AG04449 (cell line): ENCODE data around the gene SEMA3A.

Source experiments
- CTCF ChIA-PET: fragments of 350-600 bp; formaldehyde crosslinking; extraction: SDS; loops from one replicate; lab custom pipeline; 2021; ENCODE audit warnings: antibody characterized with exemption; lab: Yijun Ruan, JAX
- POLR2A ChIA-PET: fragments of 400-600, 350-600 bp; formaldehyde crosslinking; extraction: SDS; loops from one replicate; lab custom pipeline; 2020; ENCODE audit warnings: antibody characterized with exemption, inconsistent platforms; lab: Yijun Ruan, JAX
- DNase-seq: peaks from one replicate; pipeline ENCODE4 v3.0.0-alpha.2; 2010; ENCODE audit warnings: low read depth, low spot score
- H3K4me3 ChIP-seq: 2 replicates; pipeline ENCODE4 v1.5.1; 2011; ENCODE audit warnings: low read depth, mild to moderate bottlenecking, control low read depth, low read length
- TF ChIP-seq, protein P1 (sequence below): IDR thresholded peaks from one replicate; pipeline ENCODE4 v1.5.1; 2011; ENCODE audit warnings: mild to moderate bottlenecking, moderate library complexity, low read length, control low read depth, inconsistent platforms; ENCODE audit not compliant: insufficient read depth; ENCODE audit errors: missing control alignments

SEMA3A gene

DNA sequence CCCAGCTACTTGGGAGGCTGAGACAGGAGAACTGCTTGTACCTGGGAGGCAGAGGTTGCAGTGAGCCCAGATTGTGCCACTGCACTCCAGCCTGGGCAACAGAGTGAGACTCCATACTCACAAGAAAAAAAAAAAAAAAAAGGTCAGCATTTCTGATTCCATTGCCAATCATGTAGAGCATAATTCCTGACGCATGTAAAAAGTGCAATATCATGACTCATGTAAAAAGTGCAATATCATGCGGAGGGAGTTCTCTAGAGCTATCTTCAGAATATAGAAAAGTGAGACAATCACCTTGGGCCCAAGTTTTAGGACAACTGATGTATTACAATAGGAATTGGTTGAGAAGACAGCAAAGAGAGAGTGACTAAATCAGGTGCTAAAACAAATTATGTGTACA, 85.8 kb downstream of the SEMA3A start:
- TF ChIP-seq, protein P1, sequence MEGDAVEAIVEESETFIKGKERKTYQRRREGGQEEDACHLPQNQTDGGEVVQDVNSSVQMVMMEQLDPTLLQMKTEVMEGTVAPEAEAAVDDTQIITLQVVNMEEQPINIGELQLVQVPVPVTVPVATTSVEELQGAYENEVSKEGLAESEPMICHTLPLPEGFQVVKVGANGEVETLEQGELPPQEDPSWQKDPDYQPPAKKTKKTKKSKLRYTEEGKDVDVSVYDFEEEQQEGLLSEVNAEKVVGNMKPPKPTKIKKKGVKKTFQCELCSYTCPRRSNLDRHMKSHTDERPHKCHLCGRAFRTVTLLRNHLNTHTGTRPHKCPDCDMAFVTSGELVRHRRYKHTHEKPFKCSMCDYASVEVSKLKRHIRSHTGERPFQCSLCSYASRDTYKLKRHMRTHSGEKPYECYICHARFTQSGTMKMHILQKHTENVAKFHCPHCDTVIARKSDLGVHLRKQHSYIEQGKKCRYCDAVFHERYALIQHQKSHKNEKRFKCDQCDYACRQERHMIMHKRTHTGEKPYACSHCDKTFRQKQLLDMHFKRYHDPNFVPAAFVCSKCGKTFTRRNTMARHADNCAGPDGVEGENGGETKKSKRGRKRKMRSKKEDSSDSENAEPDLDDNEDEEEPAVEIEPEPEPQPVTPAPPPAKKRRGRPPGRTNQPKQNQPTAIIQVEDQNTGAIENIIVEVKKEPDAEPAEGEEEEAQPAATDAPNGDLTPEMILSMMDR, result no peak
- no peak overlapping the region for H3K4me3 ChIP-seq
- POLR2A ChIA-PET, result no interaction called here
- no peak for DNase-seq
- CTCF ChIA-PET, result interaction anchor here (1.7 kb wide), 1 partner anchor 10 kb away, joined by 4 read pairs; no protein-coding TSS in a partner anchor

DNA sequence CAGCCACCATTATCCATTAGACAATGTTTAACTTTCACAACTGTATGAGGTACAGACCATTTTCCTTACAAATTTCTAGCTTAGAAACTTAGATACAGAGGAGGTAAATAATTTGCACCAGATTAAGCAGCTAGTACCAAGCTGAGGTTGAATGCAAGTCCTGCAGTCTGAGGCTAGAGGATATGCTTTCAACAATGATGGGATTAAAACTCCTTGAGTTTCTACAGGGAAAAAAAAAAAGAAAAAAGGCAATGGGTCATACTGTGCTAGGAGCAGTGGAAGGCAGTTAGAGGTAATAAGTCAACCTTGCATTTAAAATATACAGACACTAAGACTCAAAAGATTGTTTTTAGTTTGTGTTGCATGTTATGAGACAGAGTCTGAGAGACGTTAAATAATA, 86.5 kb downstream of the SEMA3A start:
- TF ChIP-seq, protein P1, result no peak
- POLR2A ChIA-PET, result no interaction called here
- no peak for DNase-seq
- CTCF ChIA-PET, result interaction anchor here (0.6 to 1.7 kb wide), 2 partner anchors 10 to 915 kb away, joined by 4 read pairs; no protein-coding TSS in a partner anchor
- H3K4me3 ChIP-seq, result no peak overlapping the region

DNA sequence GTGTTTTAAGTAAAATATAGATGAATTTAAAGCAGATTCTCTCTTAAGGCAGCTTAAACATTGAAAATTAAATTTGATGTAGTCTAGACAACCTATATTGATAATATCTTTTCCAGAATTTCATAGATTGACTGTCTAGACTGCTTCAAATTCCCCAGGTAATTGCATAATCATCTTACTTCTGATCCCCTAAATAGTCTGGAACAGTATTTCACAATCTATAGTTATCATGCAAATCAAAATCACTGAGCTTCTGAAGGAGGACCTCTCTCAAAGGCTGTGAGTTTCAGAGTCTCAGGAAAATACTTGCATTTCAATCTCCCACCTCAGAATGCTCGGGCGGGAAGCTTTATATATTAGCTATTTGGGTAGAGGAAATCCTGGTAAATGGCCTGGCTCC, 87.3 kb downstream of the SEMA3A start:
- ChIA-PET POLR2A (no interaction called here), CTCF (interaction anchor here (1.7 kb wide), 1 partner anchor 11 kb away, joined by 4 read pairs; no protein-coding TSS in a partner anchor)
- H3K4me3 ChIP-seq, result no peak overlapping the region
- TF ChIP-seq, protein P1, result no peak
- no peak for DNase-seq

DNA sequence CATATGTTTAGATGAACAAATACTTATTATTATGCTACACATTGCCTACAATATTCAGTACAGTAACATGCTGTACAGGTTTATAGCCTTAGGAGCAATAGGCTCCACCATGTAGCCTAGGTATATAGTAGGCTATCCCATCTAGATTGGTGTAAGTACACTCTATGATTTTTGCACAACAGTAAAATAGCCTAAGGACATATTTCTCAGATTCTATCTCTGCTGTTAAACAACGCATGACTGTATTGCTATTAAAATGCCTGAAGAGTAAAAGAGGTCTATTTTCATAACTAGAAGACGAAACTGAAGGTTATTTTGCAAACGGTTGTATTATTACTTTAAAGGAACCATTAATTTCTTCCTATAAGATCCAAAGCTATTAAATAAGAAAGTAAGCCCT, 88.3 kb downstream of the SEMA3A start:
- TF ChIP-seq, protein P1, result no peak
- ChIA-PET CTCF (no interaction called here), POLR2A (no interaction called here)
- no peak for DNase-seq
- H3K4me3 ChIP-seq, result no peak overlapping the region

DNA sequence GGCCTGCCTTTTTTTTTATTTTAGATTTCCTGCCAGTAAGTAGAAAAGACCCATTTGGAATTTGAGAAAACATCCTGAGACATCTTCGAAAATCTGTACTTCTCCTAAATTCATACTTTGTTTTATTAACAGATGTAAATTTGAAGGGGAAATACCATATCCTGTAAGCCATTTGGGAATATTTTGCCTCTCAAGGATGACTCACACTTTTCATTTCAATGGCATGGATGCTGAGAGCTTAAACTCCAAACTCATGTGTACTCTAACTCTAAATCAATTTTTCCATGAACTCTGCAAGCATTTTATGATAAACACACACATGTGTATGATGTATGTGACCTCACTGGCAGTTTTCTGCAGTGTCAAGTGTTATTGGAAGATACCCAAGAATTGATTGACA, 89.0 kb downstream of the SEMA3A start:
- peak; percentile 24 for DNase-seq
- POLR2A ChIA-PET, result no interaction called here
- CTCF ChIA-PET, result no interaction called here
- TF ChIP-seq, protein P1, result no peak
- no peak overlapping the region for H3K4me3 ChIP-seq

DNA sequence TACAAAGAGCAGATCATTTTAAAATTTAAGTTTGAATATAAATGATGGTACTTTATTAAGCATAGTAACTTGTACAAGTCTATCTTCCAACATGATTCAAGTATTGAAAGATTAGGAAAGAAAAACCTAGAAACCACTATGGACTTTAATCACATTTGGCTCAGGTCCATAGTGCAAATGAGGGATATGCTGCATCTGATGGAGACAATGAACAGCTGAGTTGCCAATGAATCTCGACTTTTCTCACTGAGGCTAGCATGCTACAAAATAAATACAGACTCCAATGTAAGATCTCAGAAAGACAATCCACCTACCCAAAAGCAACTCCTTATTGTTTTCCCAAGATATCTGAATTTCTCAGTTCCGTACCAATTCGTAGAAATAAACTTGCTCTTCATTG, 89.8 kb downstream of the SEMA3A start:
- POLR2A ChIA-PET, result no interaction called here
- CTCF ChIA-PET, result no interaction called here
- no peak for DNase-seq
- TF ChIP-seq, protein P1, result no peak
- H3K4me3 ChIP-seq, result no peak overlapping the region
